Measurements from ENCODE around the gene SUFU. TPM values are rescaled to one million over a fixed set of nuclear protein-coding genes. Genes with fewer than 3 reads are reported as not detected.

Gene SUFU
- total and polyA plus RNA-seq, 2 of the 8 experiments (the other 6 are each of a cell fraction or from before 2014, with no cell fraction given) = 7.0 to 10.8 TPM

DNA sequence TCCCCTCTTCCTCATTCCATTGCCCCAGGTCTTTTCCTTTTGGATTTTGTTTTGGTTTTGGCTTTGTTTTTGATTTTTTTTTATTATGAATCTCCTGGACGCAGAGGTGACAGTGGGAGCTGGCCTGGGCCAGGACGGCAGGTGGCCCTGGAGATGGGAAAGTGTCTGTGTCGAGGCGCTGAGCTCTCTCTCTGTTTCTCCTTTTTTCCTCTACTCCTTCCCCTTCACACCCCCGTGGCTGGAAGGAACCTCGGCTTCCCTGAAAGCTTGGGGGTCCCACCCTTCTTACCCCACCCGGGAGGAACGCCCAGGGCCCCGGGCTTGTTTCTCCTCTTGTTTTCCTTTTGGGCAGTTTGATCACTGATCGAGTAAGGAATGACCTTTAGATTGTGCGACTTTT is 153.7 kb downstream of the SUFU start:
- 0 out of 2 replicates have a peak, but pooled peaks cover 2% of the 10 kb centered on the region for H3K79me1 ChIP-seq (ENCODE audit: low read depth, low read length)
- peaks cover 0 to 12% (median 7%) of the 10 kb centered on the region in 4 experiments; a peak in 5 of 7 replicates for H3K4me1 ChIP-seq (replicated peaks in 1 of 4; ENCODE audit: control insufficient read depth in 3 of 4, insufficient read depth in 4 of 4, low read length in 3 of 4)
- H2AFZ ChIP-seq (ENCODE audit: low read length) = no peak overlapping the region
- H3K4me3 ChIP-seq (ENCODE audit: extremely low read depth in 1 of 4, insufficient read depth in 2 of 4, low read depth in 3 of 4, low read length in 4 of 4) = no peak overlapping the region
- ChIA-PET POLR2A (ENCODE audit: partially characterized antibody) (interaction anchor here (1.0 to 6.5 kb wide), 5 partner anchors 7 to 506 kb away, joined by 3 to 39 read pairs (median 4); partner anchors contain the start of genes NOLC1 and TRIM8), CTCF (ENCODE audit: partially characterized antibody) (interaction anchor here (0.8 to 13.0 kb wide), 4 partner anchors 12 to 49 kb away, joined by 3 to 145 read pairs (median 14); no protein-coding TSS in a partner anchor)
- H3K36me3 ChIP-seq (ENCODE audit: control insufficient read depth in 2 of 4, insufficient read depth in 4 of 4, low read length in 3 of 4) = peaks cover 7 to 22% (median 11%) of the 10 kb centered on the region in 4 experiments; a peak in 5 of 8 replicates
- no peak overlapping the region for H2BK20ac ChIP-seq (ENCODE audit: low read length)
- FAIRE-seq (no peak), DNase-seq (ENCODE audit: low read depth in 1 of 2, low spot score in 2 of 2) (no peak)
- no peak overlapping the region for H2BK12ac ChIP-seq (ENCODE audit: low read depth, low read length)
- no peak overlapping the region for H2AK5ac ChIP-seq (ENCODE audit: low read depth, low read length)
- no peak overlapping the region for H4K5ac ChIP-seq (ENCODE audit: insufficient read length, low read depth, low read length)
- H2BK5ac ChIP-seq (ENCODE audit: low read depth, low read length) = no peak overlapping the region
- no peaks in the 10 kb centered on the region for H3K27me3 ChIP-seq (replicated peaks in 1 of 4; ENCODE audit: control insufficient read depth in 3 of 4, extremely low read depth in 1 of 4, insufficient read depth in 3 of 4, low read length in 3 of 4)
- H3K79me2 ChIP-seq (ENCODE audit: control insufficient read depth in 1 of 2, insufficient read depth in 2 of 2, low read length in 2 of 2) = peaks cover 0 to 13% of the 10 kb centered on the region in 2 experiments; a peak in 2 of 4 replicates
- H3K56ac ChIP-seq (replicated peaks; ENCODE audit: insufficient read length, low read depth, low read length) = no peak overlapping the region
- H3K23me2 ChIP-seq (ENCODE audit: low read depth, low read length) = no peaks in the 10 kb centered on the region
- no peak overlapping the region for H3K9ac ChIP-seq (replicated peaks in 1 of 4; ENCODE audit: extremely low read depth in 1 of 4, low read depth in 3 of 4, low read length in 3 of 4)
- no peak overlapping the region for H3K4ac ChIP-seq (replicated peaks; ENCODE audit: insufficient read length, low read depth, low read length)
- 86% methylated on average over 10 of the region's 11 CpGs; no CpG with 5 or more reads in 1 of the 2 experiments for WGBS, 2 experiments (ENCODE audit: extremely low coverage in 1 of 2, insufficient coverage in 1 of 2, insufficient read length in 1 of 2, insufficient replicate concordance in 2 of 2, low coverage in 1 of 2, low lambda C conversion rate in 2 of 2, missing lambda C conversion rate in 1 of 2)
- H2BK15ac ChIP-seq (ENCODE audit: low read length) = no peak overlapping the region
- H3K4me2 ChIP-seq (ENCODE audit: insufficient read depth in 1 of 2, low read depth in 2 of 2, low read length in 2 of 2) = no peak overlapping the region
- no peak overlapping the region for H3K14ac ChIP-seq (ENCODE audit: insufficient read length)
- no peak overlapping the region for H3K23ac ChIP-seq (ENCODE audit: insufficient read length)
- TF ChIP-seq JUN (IDR thresholded peaks at IDR 0.05; ENCODE audit: low read depth, low read length) = no peak
- no peak overlapping the region for H2BK120ac ChIP-seq (replicated peaks; ENCODE audit: low read depth, low read length)
- no peak overlapping the region for H4K91ac ChIP-seq (replicated peaks; ENCODE audit: insufficient read length, low read length)
- H4K8ac ChIP-seq (ENCODE audit: extremely low read depth, insufficient read depth, low read length) = no peak overlapping the region
- peaks cover 0 to 5% of the 10 kb centered on the region in 2 experiments for H4K20me1 ChIP-seq (replicated peaks in 1 of 2; ENCODE audit: control insufficient read depth in 1 of 2, insufficient read depth in 2 of 2, low read length in 2 of 2)
- no peak overlapping the region for H3K27ac ChIP-seq (ENCODE audit: low read depth, low read length)
- no peak overlapping the region for H3K18ac ChIP-seq (ENCODE audit: extremely low read depth, low read length)
- no peaks in the 10 kb centered on the region for H3K9me3 ChIP-seq (ENCODE audit: insufficient read depth in 2 of 2, low read depth in 1 of 2, low read length in 1 of 2)

Measured in H1 (cell line).